OCI-LY1 (cell line): ENCODE results near the gene ZSWIM7.

Experiments used
- CTCF ChIP-seq: fragments of 200-600 bp; sonication (generic), shearing (Covaris generic); IDR thresholded peaks from 2 replicates; pipeline ENCODE4 v1.5.1; 2017; ENCODE audit warnings: mild to moderate bottlenecking, antibody characterized with exemption, low read length, moderate library complexity, mixed read lengths
- EZH2 ChIP-seq: fragments of 200-600 bp; sonication (generic), shearing (Covaris generic); IDR thresholded peaks from 2 replicates; pipeline ENCODE4 v1.8.0; 2017; ENCODE audit warnings: borderline replicate concordance, mixed run types, mild to moderate bottlenecking, antibody characterized with exemption, low read length, moderate library complexity, mixed read lengths

DNA sequence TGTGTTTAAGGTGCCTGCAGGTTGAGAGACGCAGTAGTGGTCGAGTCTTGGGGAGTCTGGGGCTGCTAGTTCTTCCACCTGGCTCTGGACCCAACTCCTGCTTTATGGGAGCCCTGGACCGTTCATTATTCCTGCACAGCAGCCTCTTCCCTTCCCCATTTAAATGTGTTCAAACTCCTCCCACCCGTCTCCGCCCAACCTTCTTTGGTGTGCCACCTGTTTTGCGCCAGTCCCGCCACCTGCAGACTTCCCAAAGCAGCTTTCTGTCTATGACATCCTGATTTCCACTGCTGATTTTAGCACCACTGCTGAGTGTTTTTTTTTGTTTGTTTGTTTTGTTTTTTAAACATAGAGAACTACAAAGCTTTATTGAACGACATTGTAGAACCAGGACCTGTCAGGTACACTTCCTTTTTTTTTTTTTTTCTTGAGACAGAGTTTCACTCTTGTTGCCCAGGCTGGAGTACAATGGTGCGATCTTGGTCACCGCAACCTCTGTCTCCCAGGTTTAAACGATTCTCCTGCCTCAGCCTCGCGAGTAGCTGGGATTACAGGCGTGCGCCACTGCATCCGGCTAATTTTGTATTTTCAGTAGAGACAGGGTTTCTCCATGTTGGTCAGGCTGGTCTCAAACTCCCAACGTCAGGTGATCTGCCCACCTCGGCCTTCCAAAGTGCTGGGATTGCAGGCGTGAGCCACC is 41.7 kb downstream of the ZSWIM7 start:
- TF ChIP-seq CTCF (no peak), EZH2 (no peak)
